Measurements from ENCODE around the gene USP37. TPM values are rescaled to one million over a fixed set of nuclear protein-coding genes. Genes with fewer than 3 reads are reported as not detected.

Gene USP37
- total and polyA plus RNA-seq, 3 donors from 2014 or later, result 26.7 to 81.4 (median 39.3) TPM

DNA sequence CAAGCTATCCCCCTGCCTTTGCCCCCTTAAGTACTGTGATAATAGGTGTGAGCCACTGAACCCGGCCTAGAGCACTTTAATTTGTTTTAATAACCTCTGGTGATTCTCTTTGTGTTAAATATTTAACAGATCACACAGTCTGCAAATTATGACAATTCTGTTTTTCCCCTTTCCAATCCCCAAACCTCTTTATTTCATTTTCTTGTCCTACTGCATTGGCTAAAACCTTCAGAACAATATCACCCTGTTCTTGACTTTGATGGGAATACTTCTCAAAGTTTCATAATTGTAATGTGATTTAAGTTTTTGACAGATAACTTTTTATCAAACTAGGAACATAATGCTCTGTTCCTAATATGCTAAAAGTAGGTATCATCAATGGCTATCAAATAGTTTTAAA lies 44.5 kb downstream of the USP37 start:
- H3K36me3 ChIP-seq (ENCODE audit: low read depth, missing control alignments), result no peaks in the 10 kb centered on the region

DNA sequence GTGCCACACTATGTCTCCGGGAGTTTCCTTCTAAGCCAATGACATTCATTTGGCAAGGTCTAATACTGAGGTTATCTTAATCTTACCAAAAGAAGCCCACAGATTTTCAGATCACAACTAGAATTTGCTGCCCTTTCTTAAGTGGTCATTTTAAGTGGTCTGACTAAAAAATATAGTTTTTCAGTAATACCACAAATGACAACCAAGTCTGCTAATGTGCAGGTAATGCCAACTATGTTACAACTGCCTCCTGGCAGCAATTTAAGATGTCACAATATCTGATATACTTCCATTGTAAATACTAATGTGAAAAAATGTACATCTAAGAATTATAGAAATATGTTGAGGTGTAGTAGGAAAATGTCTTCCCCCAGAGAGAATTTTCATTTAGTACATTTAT lies 49.3 kb downstream of the USP37 start:
- intact Hi-C loops (cut with DNase I; ENCODE audit: low total_unique reads), result no loop called here
- no peak overlapping the region for H3K27ac ChIP-seq
- H3K9me3 ChIP-seq, result no peaks in the 10 kb centered on the region
- H3K27me3 ChIP-seq, result no peaks in the 10 kb centered on the region
- no peak for DNase-seq
- 95 to 97% methylated on average over 1 of the region's 1 CpG for WGBS, 2 donors
- H3K36me3 ChIP-seq (ENCODE audit: low read depth, missing control alignments), result no peaks in the 10 kb centered on the region
- no peak for TF ChIP-seq POLR2A (IDR thresholded peaks at IDR 0.05)
- TF ChIP-seq, protein P1, sequence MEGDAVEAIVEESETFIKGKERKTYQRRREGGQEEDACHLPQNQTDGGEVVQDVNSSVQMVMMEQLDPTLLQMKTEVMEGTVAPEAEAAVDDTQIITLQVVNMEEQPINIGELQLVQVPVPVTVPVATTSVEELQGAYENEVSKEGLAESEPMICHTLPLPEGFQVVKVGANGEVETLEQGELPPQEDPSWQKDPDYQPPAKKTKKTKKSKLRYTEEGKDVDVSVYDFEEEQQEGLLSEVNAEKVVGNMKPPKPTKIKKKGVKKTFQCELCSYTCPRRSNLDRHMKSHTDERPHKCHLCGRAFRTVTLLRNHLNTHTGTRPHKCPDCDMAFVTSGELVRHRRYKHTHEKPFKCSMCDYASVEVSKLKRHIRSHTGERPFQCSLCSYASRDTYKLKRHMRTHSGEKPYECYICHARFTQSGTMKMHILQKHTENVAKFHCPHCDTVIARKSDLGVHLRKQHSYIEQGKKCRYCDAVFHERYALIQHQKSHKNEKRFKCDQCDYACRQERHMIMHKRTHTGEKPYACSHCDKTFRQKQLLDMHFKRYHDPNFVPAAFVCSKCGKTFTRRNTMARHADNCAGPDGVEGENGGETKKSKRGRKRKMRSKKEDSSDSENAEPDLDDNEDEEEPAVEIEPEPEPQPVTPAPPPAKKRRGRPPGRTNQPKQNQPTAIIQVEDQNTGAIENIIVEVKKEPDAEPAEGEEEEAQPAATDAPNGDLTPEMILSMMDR (IDR thresholded peaks at IDR 0.05), result no peak
- no peak overlapping the region for H3K4me3 ChIP-seq
- H3K4me1 ChIP-seq, result no peaks in the 10 kb centered on the region

More for the DNA sequence above, 44.5 kb downstream of the USP37 start:
- TF ChIP-seq POLR2A (IDR thresholded peaks at IDR 0.05), result no peak
- TF ChIP-seq, protein P1 (IDR thresholded peaks at IDR 0.05), result no peak
- intact Hi-C loops (cut with DNase I; ENCODE audit: low total_unique reads), result no loop called here
- WGBS, 2 donors, result 90 to 96% methylated on average over 1 of the region's 1 CpG
- no peak for DNase-seq
- Histone ChIP-seq H3K9me3 (no peaks in the 10 kb centered on the region), H3K27ac (no peak overlapping the region), H3K4me1 (no peaks in the 10 kb centered on the region), H3K4me3 (no peak overlapping the region), H3K27me3 (no peaks in the 10 kb centered on the region)

DNA sequence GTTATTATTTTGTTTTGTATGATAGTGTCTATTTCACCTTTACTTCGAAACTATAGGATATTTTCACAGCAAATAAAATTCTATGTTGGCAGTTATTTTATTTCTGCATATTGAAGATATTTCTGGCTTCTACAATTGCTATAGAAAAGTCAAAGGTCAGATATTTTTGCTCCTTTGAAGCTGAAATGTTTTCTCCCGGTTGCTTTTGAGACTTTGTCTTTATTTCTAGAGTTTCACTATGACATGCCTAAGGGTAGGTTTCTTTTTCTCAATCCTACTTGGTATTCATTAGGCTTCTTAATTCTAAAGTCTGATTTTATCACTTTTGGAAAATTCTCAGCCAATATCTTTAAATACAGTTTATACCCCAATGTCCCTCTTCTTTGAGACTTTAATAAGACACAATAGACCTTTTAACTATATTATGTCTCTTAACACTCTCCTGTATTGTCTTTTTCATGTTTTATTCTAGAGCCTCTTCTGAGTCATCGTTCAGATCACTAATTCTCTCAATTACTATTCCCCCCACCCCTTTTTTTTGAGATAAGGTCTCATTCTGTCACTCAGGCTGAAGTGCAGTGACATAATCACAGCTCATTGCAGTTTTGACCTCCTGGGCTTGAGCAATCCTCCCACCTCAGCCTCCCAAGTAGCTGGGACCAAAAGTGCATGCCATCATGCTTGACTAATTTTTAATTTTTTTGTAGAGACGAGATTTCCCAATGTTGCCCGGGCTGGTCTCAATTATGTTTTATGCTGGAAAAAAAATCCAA lies 50.5 kb downstream of the USP37 start:
- no peak overlapping the region for H3K4me3 ChIP-seq
- intact Hi-C loops (cut with DNase I; ENCODE audit: low total_unique reads), result no loop called here
- no peak overlapping the region for H3K27ac ChIP-seq
- TF ChIP-seq, protein P1 (IDR thresholded peaks at IDR 0.05), result no peak
- no peak for TF ChIP-seq POLR2A (IDR thresholded peaks at IDR 0.05)
- H3K36me3 ChIP-seq (ENCODE audit: low read depth, missing control alignments), result no peaks in the 10 kb centered on the region
- no peaks in the 10 kb centered on the region for H3K27me3 ChIP-seq
- H3K9me3 ChIP-seq, result no peaks in the 10 kb centered on the region
- no peaks in the 10 kb centered on the region for H3K4me1 ChIP-seq
- 83 to 90% methylated on average over 5 of the region's 5 CpGs for WGBS, 2 donors
- no peak for DNase-seq

DNA sequence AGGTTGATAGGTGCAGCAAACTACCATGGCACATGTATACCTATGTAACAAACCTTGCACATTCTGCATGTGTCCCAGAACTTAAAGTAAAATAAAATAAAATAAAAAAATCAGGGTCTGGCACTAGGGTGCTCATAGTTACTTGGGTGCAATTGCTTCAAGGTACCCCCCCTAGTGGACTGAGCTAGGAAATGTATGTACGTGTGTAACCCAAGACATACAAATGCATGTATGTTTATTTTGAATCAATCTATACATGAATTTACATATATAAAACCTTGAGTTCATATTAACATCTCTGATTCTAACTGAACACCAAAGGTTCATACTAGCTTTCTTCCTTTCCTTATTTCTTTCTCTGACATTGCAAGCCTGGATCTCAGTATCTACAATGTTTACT lies 51.5 kb downstream of the USP37 start:
- Histone ChIP-seq H3K36me3 (ENCODE audit: low read depth, missing control alignments) (no peaks in the 10 kb centered on the region), H3K27me3 (no peaks in the 10 kb centered on the region), H3K27ac (no peak overlapping the region), H3K4me1 (no peaks in the 10 kb centered on the region), H3K4me3 (no peak overlapping the region), H3K9me3 (no peaks in the 10 kb centered on the region)
- TF ChIP-seq, protein P1 (IDR thresholded peaks at IDR 0.05), result no peak
- no peak for TF ChIP-seq POLR2A (IDR thresholded peaks at IDR 0.05)
- WGBS, 2 donors, result 84 to 95% methylated on average over 1 of the region's 1 CpG
- no peak for DNase-seq
- intact Hi-C loops (cut with DNase I; ENCODE audit: low total_unique reads), result no loop called here

DNA sequence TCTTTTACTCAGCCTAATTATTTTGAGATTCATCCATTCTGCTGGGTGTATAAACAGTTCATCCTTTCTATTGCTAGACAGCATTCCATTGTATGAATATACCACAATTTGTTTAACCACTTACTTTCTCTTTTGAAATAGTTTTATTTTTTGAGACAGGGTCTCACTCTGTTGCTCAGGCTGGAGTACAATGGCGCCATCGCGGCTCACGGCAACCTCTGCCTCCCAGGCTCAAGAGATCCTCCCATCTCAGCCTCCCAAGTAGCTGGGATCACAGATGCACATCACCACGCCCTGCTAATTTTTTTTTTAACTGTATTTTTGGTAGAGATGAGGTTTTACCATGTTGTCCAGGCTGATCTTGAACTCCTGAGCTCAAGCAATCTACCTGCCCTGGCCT lies 54.5 kb downstream of the USP37 start:
- 94 to 97% methylated on average over 5 of the region's 5 CpGs for WGBS, 2 donors
- TF ChIP-seq, protein P1 (IDR thresholded peaks at IDR 0.05), result no peak
- no peak for TF ChIP-seq POLR2A (IDR thresholded peaks at IDR 0.05)
- intact Hi-C loops (cut with DNase I; ENCODE audit: low total_unique reads), result no loop called here

More for the DNA sequence above, 54.5 kb downstream of the USP37 start:
- H3K4me1 ChIP-seq, result no peaks in the 10 kb centered on the region
- no peaks in the 10 kb centered on the region for H3K36me3 ChIP-seq (ENCODE audit: low read depth, missing control alignments)
- no peak for DNase-seq
- H3K27ac ChIP-seq, result no peak overlapping the region
- no peaks in the 10 kb centered on the region for H3K9me3 ChIP-seq
- H3K27me3 ChIP-seq, result no peaks in the 10 kb centered on the region
- no peak overlapping the region for H3K4me3 ChIP-seq
